Ishikawa (cell line): Measurements from ENCODE around the gene ARHGAP42.

Experiments used
- CEBPB ChIP-seq: IDR thresholded peaks from 2 replicates; pipeline ENCODE4 v1.6.1; 2012
- CREB1 ChIP-seq: IDR thresholded peaks from 2 replicates; pipeline ENCODE4 v1.6.1; 2012; ENCODE audit warnings: low read depth
- EGR1 ChIP-seq: IDR thresholded peaks from 2 replicates; pipeline ENCODE4 v1.6.1; 2012
- EP300 ChIP-seq: IDR thresholded peaks from 2 replicates; pipeline ENCODE4 v1.6.1; 2012; ENCODE audit warnings: borderline replicate concordance
- FOXM1 ChIP-seq: IDR thresholded peaks from 2 replicates; pipeline ENCODE4 v1.6.1; 2012; ENCODE audit warnings: low read depth, borderline replicate concordance
- MAX ChIP-seq: IDR thresholded peaks from 2 replicates; pipeline ENCODE4 v1.6.1; 2012
- NFIC ChIP-seq: IDR thresholded peaks from 2 replicates; pipeline ENCODE4 v1.6.1; 2012
- RAD21 ChIP-seq: IDR thresholded peaks from 2 replicates; pipeline ENCODE4 v1.6.1; 2012; ENCODE audit warnings: low read depth
- REST ChIP-seq: IDR thresholded peaks from 2 replicates; pipeline ENCODE4 v1.6.1; 2012; ENCODE audit warnings: low read depth, mild to moderate bottlenecking
- TAF1 ChIP-seq: IDR thresholded peaks from 2 replicates; pipeline ENCODE4 v1.6.1; 2012; ENCODE audit warnings: low read depth, mild to moderate bottlenecking
- TCF12 ChIP-seq: IDR thresholded peaks from 2 replicates; pipeline ENCODE4 v1.6.1; 2012; ENCODE audit warnings: low read depth
- TEAD4 ChIP-seq: IDR thresholded peaks from 2 replicates; pipeline ENCODE4 v1.6.1; 2012
- YY1 ChIP-seq: IDR thresholded peaks from 2 replicates; pipeline ENCODE4 v1.6.1; 2012; ENCODE audit warnings: low read depth
- TF ChIP-seq, protein P1 (sequence below): IDR thresholded peaks from 2 replicates; pipeline ENCODE4 v1.6.1; 2012

- TF ChIP-seq CREB1 (no peak), EGR1 (no peak), REST (no peak), NFIC (no peak), YY1 (no peak), RAD21 (no peak), TEAD4 (no peak), EP300 (no peak), TCF12 (no peak), FOXM1 (no peak), TAF1 (no peak), CEBPB (no peak), MAX (no peak)
- TF ChIP-seq, protein P1, sequence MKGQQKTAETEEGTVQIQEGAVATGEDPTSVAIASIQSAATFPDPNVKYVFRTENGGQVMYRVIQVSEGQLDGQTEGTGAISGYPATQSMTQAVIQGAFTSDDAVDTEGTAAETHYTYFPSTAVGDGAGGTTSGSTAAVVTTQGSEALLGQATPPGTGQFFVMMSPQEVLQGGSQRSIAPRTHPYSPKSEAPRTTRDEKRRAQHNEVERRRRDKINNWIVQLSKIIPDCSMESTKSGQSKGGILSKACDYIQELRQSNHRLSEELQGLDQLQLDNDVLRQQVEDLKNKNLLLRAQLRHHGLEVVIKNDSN, result no peak
Observed at GRCh38 chr11:100849901-100850235, 162.8 kb downstream of the ARHGAP42 start.
